ENCODE results near the gene PRKAG3.

The PRKAG3 gene

GRCh38 chr2:218837495-218837894 lies 5.9 kb upstream of the PRKAG3 start:
- no peak for DNase-seq

DNA sequence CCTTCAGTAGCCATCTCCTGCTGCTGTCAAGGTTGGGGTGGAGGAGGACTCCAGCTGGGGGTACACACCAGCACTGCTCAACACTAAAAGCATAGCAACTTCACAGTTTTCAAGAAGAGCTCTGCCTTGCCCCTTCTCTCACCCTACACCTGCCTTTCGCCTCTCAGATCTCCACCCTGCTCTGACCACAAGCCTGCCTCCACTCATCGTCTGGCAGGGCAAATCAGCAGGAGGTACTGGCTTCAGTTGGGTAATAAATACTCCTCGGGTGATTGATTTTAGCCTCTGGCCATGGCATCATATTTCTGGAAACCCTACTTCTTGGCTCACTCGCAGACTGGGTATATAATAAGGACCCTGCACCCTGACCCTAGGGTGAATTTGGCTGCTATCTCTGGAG lies 3.1 kb upstream of the PRKAG3 start:
- no peak for DNase-seq

DNA sequence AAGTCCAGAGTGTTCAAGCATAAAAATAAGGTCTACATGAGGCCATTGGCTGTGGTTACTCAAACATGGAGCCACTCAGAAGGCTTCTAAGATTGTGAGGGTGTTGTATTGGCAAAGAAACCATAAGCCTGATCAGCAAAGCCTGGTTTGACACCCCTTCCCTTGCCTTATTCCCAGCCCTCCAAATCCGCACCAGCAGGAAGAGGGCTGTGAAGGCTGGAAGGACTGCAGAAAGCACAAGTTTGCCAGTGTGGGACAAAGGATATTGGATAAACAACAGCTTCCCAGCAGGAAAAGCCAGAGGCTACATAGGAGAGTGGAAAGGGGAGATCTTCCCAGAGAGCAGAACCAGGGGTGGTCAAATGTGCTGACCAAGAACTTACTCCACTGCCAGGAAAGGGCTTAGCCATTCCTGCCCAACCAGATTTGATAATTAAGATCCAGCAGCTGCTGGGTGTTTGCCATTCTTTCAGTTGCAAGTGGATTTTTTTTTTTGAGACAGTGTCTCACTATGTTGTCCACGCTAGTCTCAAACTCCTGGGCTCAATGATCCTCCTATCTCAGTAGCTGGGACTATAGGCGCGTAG lies 1.5 kb upstream of the PRKAG3 start:
- DNase-seq: no peak

DNA sequence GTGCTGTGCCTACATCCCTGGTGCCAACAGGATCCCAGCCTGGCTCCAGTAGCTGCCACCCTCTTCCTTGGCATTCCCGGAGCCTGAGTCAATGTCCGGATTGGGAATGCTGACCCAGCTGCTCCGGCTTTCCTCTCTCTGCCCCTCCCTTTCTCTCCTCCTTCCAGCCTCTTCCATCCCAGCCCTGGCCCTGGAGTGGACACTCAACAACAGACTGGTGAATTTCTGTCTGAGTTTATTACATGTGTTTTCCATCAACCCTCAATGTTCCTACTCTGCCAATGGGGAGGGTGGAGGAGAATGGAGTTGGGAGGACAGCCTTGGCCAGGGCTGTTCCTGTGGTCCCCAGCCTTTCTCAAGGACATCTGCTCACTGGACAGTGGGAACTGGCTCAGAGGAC lies 917 bp upstream of the PRKAG3 start:
- no peak for DNase-seq

DNA sequence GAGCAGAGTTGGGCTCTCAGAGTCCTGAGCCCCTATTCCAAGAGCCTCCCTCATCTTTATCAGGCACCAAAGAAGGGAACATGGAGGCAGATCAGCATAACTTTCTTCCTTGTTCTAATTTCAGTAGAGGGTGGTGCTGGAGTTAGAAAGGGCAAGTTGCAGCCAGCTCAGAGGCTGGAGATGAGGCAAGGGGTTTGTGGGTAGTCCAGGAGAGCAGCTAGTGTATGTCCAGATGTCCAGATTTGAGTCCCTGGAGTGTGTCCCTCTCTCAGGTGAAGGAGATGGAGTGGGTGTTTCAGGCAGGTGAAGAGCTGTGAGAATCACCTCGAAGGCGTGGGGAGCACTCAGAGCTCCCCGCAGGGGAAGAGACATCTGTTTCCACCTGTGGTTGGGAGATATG lies 478 bp upstream of the PRKAG3 start:
- DNase-seq: no peak

DNA sequence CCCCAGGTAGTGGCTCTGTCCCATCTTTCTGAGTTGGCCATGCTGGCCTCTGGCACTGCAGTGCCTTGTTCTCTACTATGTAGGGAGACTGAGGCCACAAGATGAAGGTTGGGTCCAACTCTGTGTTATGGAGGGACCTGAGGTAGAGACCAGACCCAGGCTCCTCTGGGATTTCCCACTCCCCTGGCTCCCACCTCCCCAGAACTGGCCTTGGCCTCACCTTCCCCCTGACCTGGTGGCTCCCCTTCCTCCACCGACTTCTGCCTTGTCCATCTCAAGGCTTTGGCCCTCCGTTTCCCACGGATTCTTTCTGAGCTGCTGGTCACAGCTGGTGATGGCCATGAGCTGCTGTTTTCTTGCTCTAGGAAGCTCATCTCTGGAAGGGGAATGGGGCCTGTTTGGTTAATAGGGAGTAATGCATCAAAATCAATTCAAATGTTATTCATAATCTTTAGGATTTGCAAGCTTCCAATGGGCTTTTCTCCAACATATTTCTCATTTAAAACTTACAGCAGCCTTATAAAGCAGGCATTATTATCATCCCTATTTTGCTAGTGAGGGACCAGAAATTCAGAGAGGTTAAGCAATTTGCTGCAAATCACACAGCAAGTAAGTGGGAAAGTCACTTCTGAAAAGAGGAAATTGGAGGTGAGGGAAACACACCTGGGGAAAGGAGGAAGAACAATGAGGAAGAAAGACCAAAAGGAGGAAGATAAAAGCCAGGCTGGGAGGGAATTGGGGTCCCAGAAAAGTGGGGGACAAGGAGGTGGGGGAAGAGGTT lies 887 bp downstream of the PRKAG3 start:
- DNase-seq: no peak

DNA sequence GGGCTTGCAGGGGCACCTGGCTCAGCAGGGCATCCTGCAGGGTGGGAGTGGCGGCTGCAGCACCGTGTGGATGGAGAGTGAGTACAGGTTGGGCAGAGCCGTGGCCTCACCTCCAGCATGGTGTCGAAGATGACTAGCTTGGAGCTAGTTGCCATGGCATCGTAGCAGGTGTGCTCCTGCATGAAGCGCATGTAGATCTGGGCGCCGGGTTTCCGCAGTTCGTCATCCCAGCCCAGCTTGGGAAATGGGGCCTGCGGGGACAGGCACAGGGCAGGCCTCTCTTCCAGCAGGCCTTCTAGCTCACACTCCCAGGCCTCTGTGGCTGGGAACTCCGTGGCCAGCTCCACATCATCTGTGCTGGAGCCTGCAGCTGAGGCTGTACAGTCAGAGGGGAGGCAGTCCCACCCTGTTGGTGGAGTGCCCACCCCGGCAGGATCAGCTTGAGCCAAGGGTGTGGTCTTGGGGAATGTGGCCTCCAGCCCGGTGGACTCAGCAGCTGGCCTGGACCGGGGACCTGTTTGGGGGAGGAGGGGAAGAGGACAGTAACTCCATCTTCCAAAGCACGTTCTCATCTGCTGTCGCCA lies 1.6 kb downstream of the PRKAG3 start:
- no peak for DNase-seq

GRCh38 chr2:218828477-218828778 lies 3.2 kb downstream of the PRKAG3 start:
- no peak for DNase-seq

DNA sequence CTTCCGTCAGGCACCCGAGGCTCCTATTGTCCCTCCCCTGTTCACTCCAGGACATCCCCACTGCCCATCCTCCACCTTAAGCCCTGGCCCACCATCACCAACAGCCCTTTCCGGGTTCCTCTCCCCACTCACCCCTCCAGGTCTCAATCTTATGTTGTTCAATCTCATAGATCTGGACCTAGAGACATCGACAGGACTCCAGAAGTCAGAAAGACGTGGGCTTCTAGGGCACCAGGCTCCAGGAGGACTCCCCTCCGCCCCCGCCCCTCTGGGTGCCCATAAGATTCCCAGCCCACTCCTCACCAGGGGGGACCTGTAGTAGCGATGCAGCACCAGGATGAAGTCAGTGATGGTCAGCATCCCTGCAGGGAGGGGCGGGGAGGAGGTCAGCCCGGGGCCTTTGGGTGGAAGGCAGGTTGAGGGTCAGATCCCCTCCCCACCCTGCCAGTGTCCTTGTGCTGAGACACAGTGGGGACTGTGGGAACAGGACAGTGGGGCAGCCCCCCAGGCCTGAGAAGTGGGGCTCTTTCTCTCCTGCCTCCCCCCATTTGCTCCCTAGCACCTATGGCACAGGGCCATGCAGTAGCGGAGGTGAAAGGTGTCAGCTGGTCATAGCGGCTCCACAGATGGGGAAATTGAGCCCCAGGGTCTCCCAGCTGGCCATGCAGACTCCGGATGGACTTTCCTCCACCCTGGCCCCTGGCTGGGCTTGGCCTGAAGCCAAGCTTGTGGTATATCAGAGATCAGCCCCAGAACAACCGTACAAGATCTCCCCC lies 3.7 kb downstream of the PRKAG3 start:
- no peak for DNase-seq

DNA sequence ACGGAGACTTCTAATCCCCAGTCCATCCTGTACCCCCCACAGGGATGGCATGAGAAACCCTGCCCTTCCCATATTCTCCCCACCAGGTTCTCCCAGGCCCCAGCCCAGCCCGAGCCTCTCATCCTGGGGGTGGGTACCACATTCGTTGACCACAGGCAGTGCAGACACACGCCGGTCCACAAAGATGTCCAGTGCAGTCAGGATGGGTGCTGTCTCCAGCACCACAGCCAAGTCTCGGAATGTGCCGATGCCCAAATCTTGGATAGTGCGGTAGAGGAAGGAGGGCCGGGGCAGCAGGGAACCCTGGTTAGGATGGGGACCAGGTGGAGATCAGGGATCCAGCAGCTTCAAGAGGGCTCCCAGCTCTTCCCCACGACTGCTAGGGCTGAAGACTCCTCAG lies 4.8 kb downstream of the PRKAG3 start:
- no peak for DNase-seq

DNA sequence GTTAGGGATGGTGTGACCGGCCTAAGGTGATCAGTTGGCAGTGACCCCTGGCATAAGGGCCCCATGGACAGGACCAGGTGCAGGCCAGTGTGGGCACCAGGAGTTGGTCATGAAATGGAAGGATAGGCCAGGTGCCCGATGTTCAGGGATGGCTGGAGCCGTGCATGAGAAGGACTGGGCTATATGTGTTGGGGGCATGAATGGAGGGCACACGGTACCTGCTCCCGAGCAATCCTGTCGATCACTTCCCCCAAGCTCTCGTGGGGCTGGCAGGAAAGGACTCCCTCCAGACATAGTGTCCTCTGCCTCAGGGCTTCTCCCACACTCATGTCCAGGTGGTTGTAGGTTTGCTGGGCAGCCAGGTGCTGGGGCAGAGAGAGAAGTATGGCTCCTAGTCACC lies 7.6 kb downstream of the PRKAG3 start:
- no peak for DNase-seq

- DNase-seq: no peak
Measured at GRCh38 chr2:218823196-218823855, 8.3 kb downstream of the PRKAG3 start.

DNA sequence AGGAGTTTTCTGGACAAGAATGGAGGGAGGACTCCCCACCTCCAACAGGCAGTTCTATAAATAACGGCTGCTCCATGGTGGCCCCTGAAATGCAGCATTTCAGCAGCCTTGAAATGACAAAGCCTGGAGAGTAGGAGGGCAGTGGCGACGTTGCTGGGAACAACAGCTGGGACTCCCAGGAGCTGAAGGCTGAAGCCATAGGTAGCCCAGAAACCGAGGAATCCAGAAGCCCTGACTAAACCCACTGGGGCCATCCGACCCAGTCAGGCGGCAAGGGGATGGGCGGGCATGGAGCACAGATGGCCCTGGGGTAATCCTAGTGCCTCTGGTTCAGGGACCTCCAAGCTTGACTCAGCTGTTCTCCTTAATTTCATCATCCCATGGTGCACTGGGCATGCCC lies 9.0 kb downstream of the PRKAG3 start:
- no peak for DNase-seq

DNA sequence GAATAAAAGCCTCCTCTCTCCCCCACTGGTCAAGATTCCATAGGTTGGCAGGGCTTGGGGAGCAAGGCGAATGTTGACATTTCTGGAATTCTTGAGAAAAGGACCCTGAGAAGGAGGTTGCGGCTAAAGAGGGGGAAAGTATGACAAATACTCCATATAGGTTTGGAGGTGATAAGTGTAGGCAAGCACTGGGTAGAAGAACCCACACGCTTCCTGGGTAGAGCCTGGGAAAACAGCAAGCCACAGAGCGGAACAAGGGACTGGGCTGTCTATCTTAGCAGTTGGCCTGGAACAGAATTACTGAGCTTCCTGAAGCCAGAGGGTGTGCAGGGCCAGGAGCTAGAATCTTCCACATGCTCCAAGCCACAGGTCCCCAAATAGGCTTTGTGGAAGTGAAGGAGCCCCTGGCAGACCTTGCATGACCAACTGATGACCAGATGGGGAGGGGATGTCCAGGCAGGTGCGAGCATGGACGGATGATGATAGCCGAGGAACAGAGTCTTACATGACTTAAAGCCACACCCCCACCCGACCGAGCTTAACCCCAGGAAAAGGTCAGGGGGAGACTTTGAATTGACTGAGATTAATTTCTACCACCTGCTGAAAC lies 9.9 kb downstream of the PRKAG3 start:
- DNase-seq: no peak

- DNase-seq: no peak
Measured at GRCh38 chr2:218820746-218821369, 10.7 kb downstream of the PRKAG3 start.

DNA sequence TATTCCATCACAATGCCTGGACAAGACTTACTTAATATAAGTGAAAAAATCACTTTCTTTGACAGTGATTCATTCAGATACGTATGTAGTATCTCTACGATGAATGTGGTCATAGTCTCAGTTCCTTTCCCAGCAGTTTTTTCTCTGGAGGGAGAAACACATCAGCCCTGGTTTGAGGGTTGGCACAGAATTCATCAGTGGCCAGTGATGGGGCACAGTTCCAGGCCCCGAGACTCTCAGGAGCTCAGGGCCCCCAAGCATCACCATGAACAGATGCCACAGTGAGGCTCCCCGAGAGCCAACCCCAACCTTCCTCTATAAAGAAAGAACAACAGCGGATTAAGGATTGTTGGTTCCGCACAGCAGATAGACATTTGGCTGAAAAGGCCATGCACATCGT lies 12.5 kb downstream of the PRKAG3 start:
- no peak for DNase-seq

GRCh38 chr2:218816561-218817011 lies 15.0 kb downstream of the PRKAG3 start:
- no peak for DNase-seq

DNA sequence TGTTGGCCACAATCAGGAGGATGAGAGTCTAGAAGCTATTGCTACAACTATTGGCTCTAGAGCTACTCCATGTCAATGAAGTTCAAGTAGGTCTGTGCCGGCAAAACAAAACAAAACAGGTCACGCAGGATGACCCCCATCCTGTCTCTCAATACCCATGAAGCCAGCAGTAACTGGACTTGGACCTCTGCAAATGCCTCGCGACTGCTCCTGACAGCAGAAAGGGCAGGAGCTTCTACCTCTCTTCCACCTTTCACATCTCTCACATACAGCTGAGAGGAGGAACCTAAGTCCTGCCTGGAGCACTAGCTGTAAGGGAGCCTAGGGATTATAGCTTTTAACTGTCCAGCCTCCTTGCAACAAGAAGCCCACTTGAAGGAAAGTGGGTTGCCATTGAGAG lies 16.0 kb downstream of the PRKAG3 start:
- DNase-seq: no peak

- DNase-seq: no peak
Measured at GRCh38 chr2:218815244-218815637, 16.4 kb downstream of the PRKAG3 start.

DNA sequence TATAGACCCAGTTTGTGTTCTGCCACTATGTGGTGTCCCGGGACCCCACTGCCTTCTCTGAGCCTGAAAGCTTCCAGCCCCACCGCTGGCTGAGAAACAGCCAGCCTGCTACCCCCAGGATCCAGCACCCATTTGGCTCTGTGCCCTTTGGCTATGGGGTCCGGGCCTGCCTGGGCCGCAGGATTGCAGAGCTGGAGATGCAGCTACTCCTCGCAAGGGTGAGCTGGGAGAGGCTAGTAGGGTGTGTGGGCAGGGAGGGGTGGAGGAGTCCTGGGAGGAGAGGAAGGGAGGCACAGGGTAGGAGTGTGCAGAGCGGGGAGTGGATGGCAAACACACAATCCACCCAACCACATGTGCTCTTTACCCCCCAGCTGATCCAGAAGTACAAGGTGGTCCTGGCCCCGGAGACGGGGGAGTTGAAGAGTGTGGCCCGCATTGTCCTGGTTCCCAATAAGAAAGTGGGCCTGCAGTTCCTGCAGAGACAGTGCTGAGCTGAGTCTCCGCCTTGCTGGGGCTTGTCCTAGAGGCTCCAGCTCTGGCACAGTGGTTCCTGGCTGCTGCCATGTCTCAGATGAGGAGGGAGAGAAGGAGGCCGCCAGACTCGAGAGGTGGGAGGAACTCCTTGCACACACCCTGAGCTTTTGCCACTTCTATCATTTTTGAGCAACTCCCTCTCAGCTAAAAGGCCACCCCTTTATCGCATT lies 16.9 kb downstream of the PRKAG3 start:
- DNase-seq: no peak

GRCh38 chr2:218813771-218814460 lies 17.7 kb downstream of the PRKAG3 start:
- DNase-seq: no peak

Data from T-helper 2 cell (primary cell).